ENCODE measurements around the gene CAP2.

The CAP2 gene

DNA sequence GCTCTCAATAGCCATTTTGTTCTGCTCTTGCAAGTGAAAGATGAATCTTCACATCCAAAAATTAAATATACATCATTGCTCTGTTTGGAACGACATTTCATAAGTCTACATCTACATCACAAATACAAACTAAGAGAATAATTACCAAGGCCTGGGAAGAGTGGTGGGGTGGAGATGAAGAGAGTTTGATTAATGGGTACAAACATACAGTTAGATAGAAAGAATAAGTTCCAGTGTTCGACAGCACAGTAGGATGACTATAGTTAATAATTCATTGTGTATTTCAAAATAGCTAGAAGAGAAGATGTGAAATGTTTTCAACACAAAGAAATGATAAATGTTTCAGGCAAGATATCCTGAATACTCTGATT, 38.0 kb upstream of the CAP2 start:
- Histone ChIP-seq H3K36me3 (ENCODE audit: control insufficient read depth, low read length) (no peaks in the 10 kb centered on the region), H3K27me3 (ENCODE audit: control insufficient read depth, low read length) (no peaks in the 10 kb centered on the region), H3F3A (ENCODE audit: control insufficient read depth, insufficient read depth) (no peaks in the 10 kb centered on the region), H4K20me1 (ENCODE audit: control insufficient read depth, insufficient read depth, low read depth, low read length) (no peaks in the 10 kb centered on the region), H3K4me1 (ENCODE audit: control insufficient read depth, low read length) (peaks cover 3% of the 10 kb centered on the region; the same call in 1 of the 2 replicates), H3K27ac (ENCODE audit: low read depth, low read length) (no peak overlapping the region), H3K9me2 (replicated peaks; ENCODE audit: control insufficient read depth, low read length) (no peaks in the 10 kb centered on the region), H3K4me2 (ENCODE audit: low read length) (no peak overlapping the region), H3K9me3 (ENCODE audit: control insufficient read depth, insufficient read depth, low read length) (no peaks in the 10 kb centered on the region), H3K79me2 (ENCODE audit: control insufficient read depth, low read length) (no peaks in the 10 kb centered on the region), H3K4me3 (ENCODE audit: low read length) (no peak overlapping the region)
- no peak for TF ChIP-seq EZH2phosphoT487 (IDR thresholded peaks at IDR 0.05; ENCODE audit: borderline replicate concordance, low read length)
- TF ChIP-seq, protein P1, sequence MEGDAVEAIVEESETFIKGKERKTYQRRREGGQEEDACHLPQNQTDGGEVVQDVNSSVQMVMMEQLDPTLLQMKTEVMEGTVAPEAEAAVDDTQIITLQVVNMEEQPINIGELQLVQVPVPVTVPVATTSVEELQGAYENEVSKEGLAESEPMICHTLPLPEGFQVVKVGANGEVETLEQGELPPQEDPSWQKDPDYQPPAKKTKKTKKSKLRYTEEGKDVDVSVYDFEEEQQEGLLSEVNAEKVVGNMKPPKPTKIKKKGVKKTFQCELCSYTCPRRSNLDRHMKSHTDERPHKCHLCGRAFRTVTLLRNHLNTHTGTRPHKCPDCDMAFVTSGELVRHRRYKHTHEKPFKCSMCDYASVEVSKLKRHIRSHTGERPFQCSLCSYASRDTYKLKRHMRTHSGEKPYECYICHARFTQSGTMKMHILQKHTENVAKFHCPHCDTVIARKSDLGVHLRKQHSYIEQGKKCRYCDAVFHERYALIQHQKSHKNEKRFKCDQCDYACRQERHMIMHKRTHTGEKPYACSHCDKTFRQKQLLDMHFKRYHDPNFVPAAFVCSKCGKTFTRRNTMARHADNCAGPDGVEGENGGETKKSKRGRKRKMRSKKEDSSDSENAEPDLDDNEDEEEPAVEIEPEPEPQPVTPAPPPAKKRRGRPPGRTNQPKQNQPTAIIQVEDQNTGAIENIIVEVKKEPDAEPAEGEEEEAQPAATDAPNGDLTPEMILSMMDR (IDR thresholded peaks at IDR 0.05; ENCODE audit: low read depth, low read length, poor library complexity, severe bottlenecking), result no peak

DNA sequence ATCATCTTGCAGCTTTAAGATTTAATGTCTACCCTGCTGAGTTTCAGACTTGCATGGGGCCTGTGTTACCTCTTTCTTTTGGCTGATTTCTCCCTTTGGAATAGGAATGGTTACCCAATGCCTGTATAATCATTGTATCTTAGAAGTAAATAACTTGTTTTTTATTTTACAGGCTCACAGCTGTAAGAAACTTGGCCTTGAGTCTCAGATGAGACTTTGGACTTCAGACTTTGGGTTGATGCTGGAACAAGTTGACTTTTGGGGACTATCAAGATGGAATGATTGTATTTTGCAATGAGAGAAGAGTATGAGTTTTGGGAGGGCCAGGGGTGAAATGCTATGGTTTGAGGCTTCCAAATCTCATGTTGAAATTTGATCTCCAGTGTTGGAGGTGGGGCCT, 34.9 kb upstream of the CAP2 start:
- Histone ChIP-seq H3K4me3 (ENCODE audit: low read length) (no peak overlapping the region), H3F3A (ENCODE audit: control insufficient read depth, insufficient read depth) (no peaks in the 10 kb centered on the region), H3K27me3 (ENCODE audit: control insufficient read depth, low read length) (no peaks in the 10 kb centered on the region), H3K4me2 (ENCODE audit: low read length) (no peak overlapping the region), H3K9me3 (ENCODE audit: control insufficient read depth, insufficient read depth, low read length) (no peaks in the 10 kb centered on the region), H4K20me1 (ENCODE audit: control insufficient read depth, insufficient read depth, low read depth, low read length) (no peaks in the 10 kb centered on the region), H3K9me2 (replicated peaks; ENCODE audit: control insufficient read depth, low read length) (no peaks in the 10 kb centered on the region), H3K27ac (ENCODE audit: low read depth, low read length) (no peak overlapping the region), H3K4me1 (ENCODE audit: control insufficient read depth, low read length) (peaks cover 3% of the 10 kb centered on the region; the same call in 1 of the 2 replicates), H3K79me2 (ENCODE audit: control insufficient read depth, low read length) (no peaks in the 10 kb centered on the region), H3K36me3 (ENCODE audit: control insufficient read depth, low read length) (no peaks in the 10 kb centered on the region)
- TF ChIP-seq EZH2phosphoT487 (IDR thresholded peaks at IDR 0.05; ENCODE audit: borderline replicate concordance, low read length), result no peak
- TF ChIP-seq, protein P1 (IDR thresholded peaks at IDR 0.05; ENCODE audit: low read depth, low read length, poor library complexity, severe bottlenecking), result no peak

DNA sequence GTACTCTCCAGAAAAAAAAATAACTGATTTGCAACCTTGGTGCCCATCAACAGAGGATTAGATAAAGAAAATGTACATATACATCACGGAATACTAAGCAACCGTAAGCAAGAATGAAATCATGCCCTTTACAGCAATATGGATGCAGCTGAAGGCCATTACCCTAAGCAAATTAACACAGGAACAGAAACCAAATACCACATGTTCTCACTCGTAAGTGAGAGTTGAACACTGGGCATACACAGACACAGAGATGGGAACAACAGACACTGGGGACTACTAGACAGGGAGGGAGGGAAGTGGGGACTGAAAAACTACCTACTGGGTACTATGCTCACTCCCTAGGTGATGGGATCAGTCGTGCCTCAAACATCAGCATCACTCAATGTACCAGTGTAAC, 32.8 kb upstream of the CAP2 start:
- no peaks in the 10 kb centered on the region for H3K27me3 ChIP-seq (ENCODE audit: control insufficient read depth, low read length)
- TF ChIP-seq, protein P1 (IDR thresholded peaks at IDR 0.05; ENCODE audit: low read depth, low read length, poor library complexity, severe bottlenecking), result no peak
- TF ChIP-seq EZH2phosphoT487 (IDR thresholded peaks at IDR 0.05; ENCODE audit: borderline replicate concordance, low read length), result no peak
- H3K36me3 ChIP-seq (ENCODE audit: control insufficient read depth, low read length), result no peaks in the 10 kb centered on the region
- H4K20me1 ChIP-seq (ENCODE audit: control insufficient read depth, insufficient read depth, low read depth, low read length), result no peaks in the 10 kb centered on the region
- H3K27ac ChIP-seq (ENCODE audit: low read depth, low read length), result no peak overlapping the region
- H3K4me2 ChIP-seq (ENCODE audit: low read length), result no peak overlapping the region
- no peaks in the 10 kb centered on the region for H3K9me2 ChIP-seq (replicated peaks; ENCODE audit: control insufficient read depth, low read length)
- H3K4me1 ChIP-seq (ENCODE audit: control insufficient read depth, low read length), result no peaks in the 10 kb centered on the region
- H3K4me3 ChIP-seq (ENCODE audit: low read length), result no peak overlapping the region
- H3K9me3 ChIP-seq (ENCODE audit: control insufficient read depth, insufficient read depth, low read length), result no peaks in the 10 kb centered on the region
- no peaks in the 10 kb centered on the region for H3K79me2 ChIP-seq (ENCODE audit: control insufficient read depth, low read length)
- no peaks in the 10 kb centered on the region for H3F3A ChIP-seq (ENCODE audit: control insufficient read depth, insufficient read depth)

DNA sequence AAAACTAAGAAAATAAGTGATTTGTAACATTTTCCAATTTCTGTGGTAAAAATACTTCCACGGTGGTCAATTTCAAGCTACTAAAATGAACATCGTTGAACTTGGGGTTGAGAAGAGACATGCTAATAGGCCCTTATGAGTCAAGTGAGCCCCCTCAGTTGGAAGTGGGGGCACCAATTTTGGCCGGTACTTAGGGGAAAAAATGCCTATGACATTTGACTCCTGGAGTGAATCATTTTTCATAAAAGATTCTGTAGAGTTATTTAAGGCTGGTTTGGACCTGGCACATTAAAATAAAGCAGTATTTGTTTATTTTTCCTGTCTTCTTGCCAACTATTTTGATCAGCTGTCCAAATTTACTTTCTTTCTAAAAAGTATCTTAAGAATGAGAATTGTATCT, 32.4 kb upstream of the CAP2 start:
- H3K4me1 ChIP-seq (ENCODE audit: control insufficient read depth, low read length), result no peaks in the 10 kb centered on the region
- H3K79me2 ChIP-seq (ENCODE audit: control insufficient read depth, low read length), result no peaks in the 10 kb centered on the region
- H3K9me2 ChIP-seq (replicated peaks; ENCODE audit: control insufficient read depth, low read length), result no peaks in the 10 kb centered on the region
- H3K36me3 ChIP-seq (ENCODE audit: control insufficient read depth, low read length), result no peaks in the 10 kb centered on the region
- H3K9me3 ChIP-seq (ENCODE audit: control insufficient read depth, insufficient read depth, low read length), result no peaks in the 10 kb centered on the region
- no peak overlapping the region for H3K4me2 ChIP-seq (ENCODE audit: low read length)
- TF ChIP-seq, protein P1 (IDR thresholded peaks at IDR 0.05; ENCODE audit: low read depth, low read length, poor library complexity, severe bottlenecking), result no peak
- no peak for TF ChIP-seq EZH2phosphoT487 (IDR thresholded peaks at IDR 0.05; ENCODE audit: borderline replicate concordance, low read length)
- no peaks in the 10 kb centered on the region for H3K27me3 ChIP-seq (ENCODE audit: control insufficient read depth, low read length)
- no peak overlapping the region for H3K27ac ChIP-seq (ENCODE audit: low read depth, low read length)
- H3F3A ChIP-seq (ENCODE audit: control insufficient read depth, insufficient read depth), result no peaks in the 10 kb centered on the region
- no peaks in the 10 kb centered on the region for H4K20me1 ChIP-seq (ENCODE audit: control insufficient read depth, insufficient read depth, low read depth, low read length)
- H3K4me3 ChIP-seq (ENCODE audit: low read length), result no peak overlapping the region

All from DOHH2 (cell line).